ENCODE measurements around the gene PIM3.

Gene PIM3

DNA sequence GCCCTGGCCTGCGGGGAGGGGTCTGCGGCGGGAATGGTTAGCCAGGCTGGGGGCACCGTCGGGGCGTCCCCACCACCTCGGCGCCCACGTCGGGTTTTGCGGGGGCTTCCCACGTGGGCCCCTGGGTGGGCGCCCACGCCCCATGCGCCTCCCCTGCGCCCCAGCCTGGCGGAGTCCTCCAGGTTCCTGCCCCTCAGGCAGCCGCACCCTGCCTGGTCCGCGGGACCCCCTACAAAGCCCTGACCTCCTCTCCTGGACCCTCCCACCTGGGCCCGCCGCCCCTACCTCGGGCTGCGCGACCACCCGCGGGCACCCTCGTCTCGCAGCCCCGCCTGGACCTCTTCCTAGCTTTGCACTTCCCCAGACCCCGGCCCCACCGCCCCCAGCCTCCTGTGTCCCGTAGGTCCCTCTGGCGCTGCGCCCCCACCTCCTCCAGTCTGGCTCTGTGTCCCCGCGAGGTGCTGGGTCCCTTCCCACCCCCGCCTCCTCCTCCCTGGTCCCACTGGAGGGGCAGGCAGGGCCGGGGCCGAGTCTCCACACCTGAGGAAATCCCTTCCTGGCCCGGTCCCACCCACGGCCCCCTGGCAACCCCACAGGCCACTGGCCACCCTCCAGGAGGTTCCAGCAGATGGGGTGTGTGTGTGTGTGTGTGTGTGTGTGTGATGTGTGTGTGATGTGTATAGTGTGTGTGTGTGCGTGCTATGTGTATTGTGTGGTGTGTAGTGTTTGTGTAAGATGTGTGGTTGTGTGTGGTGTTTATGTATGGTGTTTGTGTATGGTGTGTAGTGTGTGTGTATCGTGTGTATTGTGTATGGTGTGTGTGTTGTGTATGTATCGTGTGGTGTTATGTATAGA, 11.8 kb downstream of the PIM3 start:
- Histone ChIP-seq H3K27me3 (replicated peaks; ENCODE audit: control insufficient read depth, insufficient read depth, low read length) (no peaks in the 10 kb centered on the region), H3K36me3 (ENCODE audit: control insufficient read depth, insufficient read depth, low read length) (no peaks in the 10 kb centered on the region), H3K4me3 (replicated peaks; ENCODE audit: low read depth, low read length) (peak overlapping the region; percentile 62)
- TF ChIP-seq, protein P1, sequence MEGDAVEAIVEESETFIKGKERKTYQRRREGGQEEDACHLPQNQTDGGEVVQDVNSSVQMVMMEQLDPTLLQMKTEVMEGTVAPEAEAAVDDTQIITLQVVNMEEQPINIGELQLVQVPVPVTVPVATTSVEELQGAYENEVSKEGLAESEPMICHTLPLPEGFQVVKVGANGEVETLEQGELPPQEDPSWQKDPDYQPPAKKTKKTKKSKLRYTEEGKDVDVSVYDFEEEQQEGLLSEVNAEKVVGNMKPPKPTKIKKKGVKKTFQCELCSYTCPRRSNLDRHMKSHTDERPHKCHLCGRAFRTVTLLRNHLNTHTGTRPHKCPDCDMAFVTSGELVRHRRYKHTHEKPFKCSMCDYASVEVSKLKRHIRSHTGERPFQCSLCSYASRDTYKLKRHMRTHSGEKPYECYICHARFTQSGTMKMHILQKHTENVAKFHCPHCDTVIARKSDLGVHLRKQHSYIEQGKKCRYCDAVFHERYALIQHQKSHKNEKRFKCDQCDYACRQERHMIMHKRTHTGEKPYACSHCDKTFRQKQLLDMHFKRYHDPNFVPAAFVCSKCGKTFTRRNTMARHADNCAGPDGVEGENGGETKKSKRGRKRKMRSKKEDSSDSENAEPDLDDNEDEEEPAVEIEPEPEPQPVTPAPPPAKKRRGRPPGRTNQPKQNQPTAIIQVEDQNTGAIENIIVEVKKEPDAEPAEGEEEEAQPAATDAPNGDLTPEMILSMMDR (IDR thresholded peaks at IDR 0.05; ENCODE audit: insufficient read depth, low read length, poor library complexity, severe bottlenecking), result no peak
- peak; percentile 33 for DNase-seq (ENCODE audit: extremely low read depth, insufficient read length)

DNA sequence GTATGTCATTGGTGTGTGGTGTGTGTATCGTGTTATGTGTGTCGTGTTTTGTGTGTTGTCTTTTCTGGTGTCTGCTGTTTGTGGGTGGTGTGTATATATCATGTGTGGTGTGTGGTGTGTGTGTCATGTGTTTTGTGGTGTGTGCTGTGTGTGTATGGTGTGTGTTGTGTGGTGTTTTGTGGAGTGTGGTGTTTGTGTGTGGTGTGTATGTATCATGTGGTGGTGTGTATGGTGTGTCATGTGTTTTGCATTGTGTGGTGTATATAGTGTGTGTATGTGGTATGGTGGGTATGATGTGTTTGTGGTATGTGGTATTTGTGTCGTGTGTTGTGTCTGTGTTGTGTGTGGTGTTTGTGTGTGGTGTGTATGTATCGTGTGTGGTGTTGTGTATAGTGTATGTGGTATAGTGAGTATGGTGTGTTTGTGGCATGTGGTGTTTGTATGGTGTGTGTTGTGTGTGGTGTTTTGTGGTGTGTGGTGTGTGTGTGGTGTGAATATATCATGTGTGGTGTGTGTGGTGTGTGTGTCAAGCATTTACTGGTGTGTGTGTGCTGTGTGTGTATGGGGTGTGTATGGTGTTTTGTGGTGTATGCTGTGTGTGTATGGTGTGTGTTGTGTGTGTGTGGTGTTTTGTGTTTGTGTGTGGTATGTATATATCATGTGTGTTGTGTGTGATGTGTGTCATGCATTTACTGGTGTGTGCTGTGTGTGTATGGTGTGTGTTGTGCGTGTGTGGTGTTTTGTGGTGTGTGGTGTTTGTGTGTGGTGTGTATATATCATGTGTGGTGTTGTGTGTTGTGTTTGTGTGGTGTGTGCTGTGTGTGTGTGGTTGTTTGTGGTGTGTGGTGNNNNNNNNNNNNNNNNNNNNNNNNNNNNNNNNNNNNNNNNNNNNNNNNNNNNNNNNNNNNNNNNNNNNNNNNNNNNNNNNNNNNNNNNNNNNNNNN, 12.7 kb downstream of the PIM3 start:
- DNase-seq (ENCODE audit: extremely low read depth, insufficient read length), result no peak
- TF ChIP-seq, protein P1 (IDR thresholded peaks at IDR 0.05; ENCODE audit: insufficient read depth, low read length, poor library complexity, severe bottlenecking), result no peak
- H3K36me3 ChIP-seq (ENCODE audit: control insufficient read depth, insufficient read depth, low read length), result no peaks in the 10 kb centered on the region
- H3K27me3 ChIP-seq (replicated peaks; ENCODE audit: control insufficient read depth, insufficient read depth, low read length), result no peaks in the 10 kb centered on the region
- no peak overlapping the region for H3K4me3 ChIP-seq (replicated peaks; ENCODE audit: low read depth, low read length)

DNA sequence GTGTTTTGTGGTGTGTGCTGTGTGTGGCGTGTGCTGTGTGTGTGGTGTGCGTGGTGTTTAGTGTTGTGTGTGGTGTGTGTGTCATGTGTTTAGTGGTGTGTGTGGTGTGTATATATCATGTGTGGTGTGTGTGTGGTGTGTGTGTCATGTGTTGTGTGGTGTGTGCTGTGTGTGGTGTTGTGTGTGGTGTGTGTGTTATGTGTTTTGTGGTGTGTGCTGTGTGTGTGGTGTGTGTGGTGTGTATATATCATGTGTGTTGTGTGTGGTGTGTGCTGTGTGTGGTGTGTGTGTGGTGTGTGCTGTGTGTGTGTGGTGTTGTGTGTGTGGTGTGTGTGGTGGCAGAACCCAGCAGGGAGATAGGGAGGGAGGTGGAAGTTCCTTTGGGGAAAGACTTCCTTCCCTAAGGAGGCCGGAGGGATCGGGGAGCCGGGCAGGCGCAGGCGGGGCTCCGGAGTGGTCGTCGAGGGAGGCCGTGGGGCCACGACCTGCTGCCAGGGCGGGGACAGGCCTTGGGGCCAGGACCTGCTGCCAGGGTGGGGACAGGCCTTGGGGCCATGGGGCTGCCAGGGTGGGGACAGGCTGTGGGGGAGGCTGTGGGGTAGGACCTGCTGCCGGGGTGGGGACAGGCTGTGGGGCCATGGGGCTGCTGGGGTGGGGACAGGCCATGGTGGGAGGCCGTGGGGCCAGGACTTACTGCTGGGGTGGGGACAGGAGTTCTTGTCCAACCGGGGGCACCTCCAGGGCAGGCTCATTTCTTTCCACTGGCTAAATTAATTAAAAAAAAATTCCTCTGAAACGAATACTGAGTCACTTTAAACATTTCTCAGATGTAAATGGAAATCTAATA, 15.2 kb downstream of the PIM3 start:
- peak; percentile 82 for DNase-seq (ENCODE audit: extremely low read depth, insufficient read length)
- Histone ChIP-seq H3K4me3 (replicated peaks; ENCODE audit: low read depth, low read length) (no peak overlapping the region), H3K36me3 (ENCODE audit: control insufficient read depth, insufficient read depth, low read length) (no peaks in the 10 kb centered on the region), H3K27me3 (replicated peaks; ENCODE audit: control insufficient read depth, insufficient read depth, low read length) (no peaks in the 10 kb centered on the region)
- TF ChIP-seq, protein P1 (IDR thresholded peaks at IDR 0.05; ENCODE audit: insufficient read depth, low read length, poor library complexity, severe bottlenecking), result no peak

DNA sequence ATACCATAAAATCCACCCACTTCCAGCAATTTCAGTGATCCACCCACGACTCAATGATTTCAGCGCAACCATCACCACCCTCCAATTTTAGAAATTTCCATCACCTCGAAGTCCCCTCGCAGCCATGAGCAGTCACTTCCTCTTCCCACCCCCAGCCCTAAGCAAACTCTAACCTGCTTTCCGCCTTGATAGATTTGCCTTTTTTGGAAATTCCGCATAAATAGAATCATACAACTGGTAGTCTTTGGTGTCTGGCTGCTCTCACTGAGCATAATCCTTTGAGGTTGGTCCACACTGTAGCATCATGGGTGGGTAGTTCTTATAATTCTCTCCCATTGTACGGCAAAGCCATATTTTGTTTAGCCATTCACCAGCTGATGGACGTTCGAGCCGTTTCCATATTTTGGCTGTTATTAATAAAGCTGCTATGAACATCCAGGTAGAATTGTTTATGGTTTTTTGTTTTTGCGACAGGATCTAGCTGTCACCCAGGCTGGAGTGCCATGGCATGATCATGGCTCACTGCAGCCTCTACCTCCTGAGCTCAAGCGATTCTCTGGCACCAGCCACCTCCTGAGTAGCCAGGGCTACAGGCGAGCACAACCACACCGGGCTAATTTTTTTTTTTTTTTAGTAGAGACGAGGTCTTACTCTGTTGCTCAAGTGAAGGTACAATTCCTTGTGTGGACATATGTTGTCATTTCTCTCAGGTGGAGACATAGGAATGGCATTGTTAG, 16.0 kb downstream of the PIM3 start:
- Histone ChIP-seq H3K4me3 (replicated peaks; ENCODE audit: low read depth, low read length) (no peak overlapping the region), H3K36me3 (ENCODE audit: control insufficient read depth, insufficient read depth, low read length) (no peaks in the 10 kb centered on the region), H3K27me3 (replicated peaks; ENCODE audit: control insufficient read depth, insufficient read depth, low read length) (no peaks in the 10 kb centered on the region)
- DNase-seq (ENCODE audit: extremely low read depth, insufficient read length), result peak; percentile 27
- TF ChIP-seq, protein P1 (IDR thresholded peaks at IDR 0.05; ENCODE audit: insufficient read depth, low read length, poor library complexity, severe bottlenecking), result no peak

DNA sequence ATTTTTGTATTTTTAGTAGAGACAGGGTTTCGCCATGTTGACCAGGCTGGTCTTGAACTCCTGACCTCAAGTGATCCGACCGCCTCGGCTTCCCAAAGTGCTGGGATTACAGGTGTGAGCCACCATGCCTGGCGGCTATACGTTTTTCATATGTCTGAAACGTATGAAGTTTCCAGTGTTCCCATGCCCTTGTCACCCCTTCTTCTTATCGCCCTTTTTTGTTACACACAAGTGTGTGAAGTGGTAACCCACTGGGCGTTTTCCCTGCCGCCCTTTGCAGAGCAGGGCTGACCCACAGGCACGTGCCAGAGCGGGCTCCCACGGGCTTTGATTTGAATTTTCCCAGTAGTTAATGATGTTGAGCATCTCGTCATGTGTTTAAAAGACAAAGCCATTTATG, 17.0 kb downstream of the PIM3 start:
- Histone ChIP-seq H3K27me3 (replicated peaks; ENCODE audit: control insufficient read depth, insufficient read depth, low read length) (no peaks in the 10 kb centered on the region), H3K36me3 (ENCODE audit: control insufficient read depth, insufficient read depth, low read length) (no peaks in the 10 kb centered on the region), H3K4me3 (replicated peaks; ENCODE audit: low read depth, low read length) (no peak overlapping the region)
- peak; percentile 5 for DNase-seq (ENCODE audit: extremely low read depth, insufficient read length)
- TF ChIP-seq, protein P1 (IDR thresholded peaks at IDR 0.05; ENCODE audit: insufficient read depth, low read length, poor library complexity, severe bottlenecking), result no peak

Measured in GM06990 (cell line).